ENCODE measurements around the gene HBA1.
"Not testable (repeated sequence)": the region's sequence is repeated elsewhere in the genome, so short reads cannot be mapped to it uniquely, and the experiment has no call there.

The HBA1 gene

GRCh38 chr16:211631-212180 is 35.2 kb downstream of the HBA1 start:
- DNase-seq: not testable (repeated sequence)

GRCh38 chr16:212999-213398 is 36.5 kb downstream of the HBA1 start:
- no peak for DNase-seq

- no peak for DNase-seq
These were observed 43.5 kb downstream of the HBA1 start for GRCh38 chr16:220021-220420.
